ENCODE measurements around the gene ATP9B. TPM values are rescaled to one million over a fixed set of nuclear protein-coding genes. Genes with fewer than 3 reads are reported as not detected.

The ATP9B gene
- total RNA-seq, 1 experiment from 2014 or later: 20.9 TPM

GRCh38 chr18:79416022-79416676 lies 347.0 kb downstream of the ATP9B start:
- TF ChIP-seq, protein P1, sequence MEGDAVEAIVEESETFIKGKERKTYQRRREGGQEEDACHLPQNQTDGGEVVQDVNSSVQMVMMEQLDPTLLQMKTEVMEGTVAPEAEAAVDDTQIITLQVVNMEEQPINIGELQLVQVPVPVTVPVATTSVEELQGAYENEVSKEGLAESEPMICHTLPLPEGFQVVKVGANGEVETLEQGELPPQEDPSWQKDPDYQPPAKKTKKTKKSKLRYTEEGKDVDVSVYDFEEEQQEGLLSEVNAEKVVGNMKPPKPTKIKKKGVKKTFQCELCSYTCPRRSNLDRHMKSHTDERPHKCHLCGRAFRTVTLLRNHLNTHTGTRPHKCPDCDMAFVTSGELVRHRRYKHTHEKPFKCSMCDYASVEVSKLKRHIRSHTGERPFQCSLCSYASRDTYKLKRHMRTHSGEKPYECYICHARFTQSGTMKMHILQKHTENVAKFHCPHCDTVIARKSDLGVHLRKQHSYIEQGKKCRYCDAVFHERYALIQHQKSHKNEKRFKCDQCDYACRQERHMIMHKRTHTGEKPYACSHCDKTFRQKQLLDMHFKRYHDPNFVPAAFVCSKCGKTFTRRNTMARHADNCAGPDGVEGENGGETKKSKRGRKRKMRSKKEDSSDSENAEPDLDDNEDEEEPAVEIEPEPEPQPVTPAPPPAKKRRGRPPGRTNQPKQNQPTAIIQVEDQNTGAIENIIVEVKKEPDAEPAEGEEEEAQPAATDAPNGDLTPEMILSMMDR (conservative IDR thresholded peaks at IDR 0.05): no peak
- Histone ChIP-seq H3K27ac (ENCODE audit: insufficient read length, low read depth, low read length) (no peak overlapping the region), H3K4me1 (ENCODE audit: insufficient read depth, low read length) (no peaks in the 10 kb centered on the region), H4K8ac (replicated peaks; ENCODE audit: insufficient read length, low read depth, low read length) (no peak overlapping the region), H3K56ac (ENCODE audit: insufficient read length, low read depth, low read length) (no peak overlapping the region), H2BK5ac (ENCODE audit: insufficient read length, low read length) (no peak overlapping the region), H4K5ac (ENCODE audit: insufficient read length, low read depth, low read length) (no peak overlapping the region), H2BK12ac (ENCODE audit: insufficient read length, low read depth, low read length) (no peak overlapping the region), H4K20me1 (ENCODE audit: control insufficient read depth, insufficient read depth, insufficient read length) (no peaks in the 10 kb centered on the region), H2AFZ (ENCODE audit: low read length) (no peak overlapping the region), H2BK120ac (ENCODE audit: low read depth, low read length, poor library complexity, severe bottlenecking) (no peak overlapping the region), H3K79me2 (ENCODE audit: insufficient read depth, low read length) (no peaks in the 10 kb centered on the region), H3K4me2 (ENCODE audit: insufficient read depth, insufficient read length, low read length) (no peak overlapping the region), H3K4ac (ENCODE audit: low read depth, low read length) (no peak overlapping the region), H2AK5ac (ENCODE audit: insufficient read length, low read length) (no peak overlapping the region), H2BK20ac (ENCODE audit: low read depth, low read length, poor library complexity, severe bottlenecking) (no peak overlapping the region), H3K79me1 (ENCODE audit: insufficient read depth, low read depth, low read length, poor library complexity, severe bottlenecking) (no peaks in the 10 kb centered on the region), H3K9me3 (ENCODE audit: control insufficient read depth, low read depth, low read length) (no peaks in the 10 kb centered on the region), H3T11ph (ENCODE audit: low read length) (no peak overlapping the region), H2BK15ac (ENCODE audit: low read depth, low read length) (no peak overlapping the region), H3K18ac (ENCODE audit: insufficient read length, low read depth, low read length) (no peak overlapping the region), H3K9ac (ENCODE audit: extremely low read depth, insufficient read length, low read length) (no peak overlapping the region), H4K91ac (ENCODE audit: insufficient read length, low read depth, low read length) (no peak overlapping the region), H3K23me2 (ENCODE audit: insufficient read length, low read depth, low read length, poor library complexity, severe bottlenecking) (no peaks in the 10 kb centered on the region), H3K14ac (ENCODE audit: insufficient read depth, low read length) (no peak overlapping the region), H3K23ac (ENCODE audit: insufficient read length, low read depth, low read length) (no peak overlapping the region), H3K27me3 (ENCODE audit: insufficient read depth, low read length) (no peaks in the 10 kb centered on the region)
- Mint-ChIP-seq H3K4me3 (no peak overlapping the region), H3K4me1 (peaks cover 3 to 15% of the 10 kb centered on the region in 2 experiments; a peak in 3 of 4 replicates), H3K9me3 (no peaks in the 10 kb centered on the region; a peak in 1 of 5 replicates), H3K27ac (no peak overlapping the region), H3K36me3 (ENCODE audit: insufficient read depth in 1 of 3, low read depth in 3 of 3) (peaks cover 0 to 18% (median 10%) of the 10 kb centered on the region in 3 experiments; a peak in 4 of 7 replicates), H3K27me3 (ENCODE audit: low read depth) (peaks cover 3% of the 10 kb centered on the region; the same call in 1 of the 2 replicates)
- DNase-seq: no peak
- no CpG with 5 or more reads among the region's 24 CpGs for WGBS (ENCODE audit: extremely low coverage, insufficient read length, low lambda C conversion rate)
